ENCODE results near the gene WDR36. TPM values are rescaled to one million over a fixed set of nuclear protein-coding genes. Genes with fewer than 3 reads are reported as not detected.

WDR36 gene
- total RNA-seq, 4 donors from 2014 or later, result 3.6 to 16.2 (median 8.3) TPM

GRCh38 chr5:111170279-111170678 is 78.1 kb downstream of the WDR36 start:
- intact Hi-C loops (cut with DNase I; ENCODE audit: low total_unique reads), result no loop called here
- 85 to 88% methylated on average over 2 of the region's 2 CpGs for WGBS, 2 donors (ENCODE audit: low coverage in 1 of 2)
- H3K36me3 ChIP-seq, result no peaks in the 10 kb centered on the region
- no peak for TF ChIP-seq CTCF (IDR thresholded peaks at IDR 0.05)
- H3K4me3 ChIP-seq, result no peak overlapping the region
- no peaks in the 10 kb centered on the region for H3K9me3 ChIP-seq
- DNase-seq, result no peak
- no peak overlapping the region for H3K27ac ChIP-seq
- H3K27me3 ChIP-seq, result no peaks in the 10 kb centered on the region
- in situ Hi-C loops (cut with MboI; ENCODE audit: low pct_ligation_motif_present in 1 of 4, low pct_unique_long_range_greater_than_20kb in 1 of 4, low sequenced_read_pairs in 3 of 4), result no loop called here
- H3K4me1 ChIP-seq, result no peaks in the 10 kb centered on the region

- Histone ChIP-seq H3K9me3 (no peaks in the 10 kb centered on the region), H3K27ac (no peak overlapping the region), H3K4me1 (no peaks in the 10 kb centered on the region), H3K36me3 (no peaks in the 10 kb centered on the region), H3K4me3 (no peak overlapping the region), H3K27me3 (no peaks in the 10 kb centered on the region)
- intact Hi-C loops (cut with DNase I; ENCODE audit: low total_unique reads) (no loop called here), in situ Hi-C loops (cut with MboI; ENCODE audit: low pct_ligation_motif_present in 1 of 4, low pct_unique_long_range_greater_than_20kb in 1 of 4, low sequenced_read_pairs in 3 of 4) (no loop called here)
- TF ChIP-seq POLR2AphosphoS5 (IDR thresholded peaks at IDR 0.05) (no peak), CTCF (IDR thresholded peaks at IDR 0.05) (no peak), POLR2A (IDR thresholded peaks at IDR 0.05) (no peak), EP300 (IDR thresholded peaks at IDR 0.05; ENCODE audit: low read depth) (no peak)
- WGBS, 2 donors (ENCODE audit: low coverage in 1 of 2), result 71 to 73% methylated on average over 3 of the region's 3 CpGs
- DNase-seq, result no peak
These were observed 80.4 kb downstream of the WDR36 start for GRCh38 chr5:111172504-111172903.

- no peaks in the 10 kb centered on the region for H3K4me1 ChIP-seq
- in situ Hi-C loops (cut with MboI; ENCODE audit: low pct_ligation_motif_present in 1 of 4, low pct_unique_long_range_greater_than_20kb in 1 of 4, low sequenced_read_pairs in 3 of 4), result no loop called here
- intact Hi-C loops (cut with DNase I; ENCODE audit: low total_unique reads), result no loop called here
- DNase-seq, result no peak
- no peak for TF ChIP-seq CTCF (IDR thresholded peaks at IDR 0.05)
- no peak overlapping the region for H3K27ac ChIP-seq
- 64 to 66% methylated on average over 2 of the region's 2 CpGs for WGBS, 2 donors (ENCODE audit: low coverage in 1 of 2)
- H3K36me3 ChIP-seq, result no peaks in the 10 kb centered on the region
- H3K9me3 ChIP-seq, result no peaks in the 10 kb centered on the region
- no peak overlapping the region for H3K4me3 ChIP-seq
- H3K27me3 ChIP-seq, result no peaks in the 10 kb centered on the region
These were observed 81.3 kb downstream of the WDR36 start for GRCh38 chr5:111173476-111173875.

Other genes with a start within 250 kb of the WDR36 start
- gene TSLP, start 20.6 kb upstream of the WDR36 start, total RNA-seq, result under 1 TPM in 1 of 4 donors, not detected in 3; 0.27 TPM
- 1 to 10 TPM in 3 of 4 donors, under 1 TPM in 1; 0.75 to 5.6 (median 4.7) TPM for gene CAMK4, start 132.0 kb downstream of the WDR36 start, total RNA-seq